ENCODE data around the gene ZNF423. TPM values are rescaled to one million over a fixed set of nuclear protein-coding genes. Genes with fewer than 3 reads are reported as not detected.

ZNF423 gene
- total RNA-seq, 1 donor from 2014 or later, result 0.21 TPM

DNA sequence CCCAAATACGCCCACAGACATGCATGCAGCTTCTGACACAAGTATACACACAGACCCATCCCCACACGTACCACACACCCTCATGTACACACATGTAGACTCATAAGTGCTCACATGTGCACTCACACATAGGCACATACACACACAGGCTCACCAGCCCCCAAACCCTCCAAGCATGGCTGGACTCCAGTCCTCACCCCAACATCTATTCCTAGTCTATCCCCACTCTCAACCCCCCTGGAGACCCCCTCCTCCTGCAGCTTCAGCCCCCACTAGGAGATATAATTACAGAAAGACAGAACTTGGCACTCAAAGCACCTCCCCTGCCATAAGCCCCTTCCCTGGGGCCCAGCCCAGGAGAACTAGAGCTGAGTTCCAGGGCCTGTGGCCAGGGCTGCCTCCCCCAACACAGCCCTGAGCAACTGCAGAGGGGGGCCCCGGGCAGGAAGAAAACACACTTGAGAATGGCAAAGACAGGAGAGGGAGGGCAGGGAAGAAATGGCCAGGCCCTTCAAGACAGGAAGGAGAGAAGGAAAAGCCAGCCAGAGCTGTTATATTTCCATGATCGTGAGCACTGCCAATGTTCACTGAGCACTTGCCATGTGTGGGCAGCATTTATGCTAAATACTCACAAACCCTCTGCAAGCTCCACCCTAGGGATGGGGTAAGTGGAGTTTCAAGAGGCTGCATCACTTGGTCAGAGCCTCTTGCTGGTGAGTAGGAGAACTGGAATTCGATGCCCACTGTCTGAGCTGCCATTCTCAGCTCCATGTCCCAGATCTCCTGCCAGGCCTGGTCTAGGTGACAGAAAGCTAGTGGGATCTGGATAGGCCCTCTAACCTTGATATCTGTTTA, 224.5 kb downstream of the ZNF423 start:
- DNase-seq (ENCODE audit: low read depth), result no peak

DNA sequence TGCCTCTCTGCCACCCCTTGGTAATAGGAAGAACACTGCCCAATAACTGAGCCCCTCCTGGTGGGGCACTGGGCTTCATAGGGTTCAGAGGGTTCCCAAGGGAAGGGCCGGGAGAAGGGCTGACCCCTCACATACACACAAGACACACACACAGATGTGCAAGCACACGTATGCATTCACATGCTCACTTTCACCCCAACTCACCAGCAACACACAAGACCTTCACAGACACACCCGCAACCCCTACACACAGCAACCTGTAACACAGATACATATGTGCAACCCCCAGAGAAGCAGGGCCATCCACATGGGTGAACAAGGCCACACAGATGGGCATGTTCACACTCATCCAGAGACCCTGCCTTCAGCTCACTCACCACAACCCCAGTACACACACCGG, 225.1 kb downstream of the ZNF423 start:
- no peak for DNase-seq (ENCODE audit: low read depth)

DNA sequence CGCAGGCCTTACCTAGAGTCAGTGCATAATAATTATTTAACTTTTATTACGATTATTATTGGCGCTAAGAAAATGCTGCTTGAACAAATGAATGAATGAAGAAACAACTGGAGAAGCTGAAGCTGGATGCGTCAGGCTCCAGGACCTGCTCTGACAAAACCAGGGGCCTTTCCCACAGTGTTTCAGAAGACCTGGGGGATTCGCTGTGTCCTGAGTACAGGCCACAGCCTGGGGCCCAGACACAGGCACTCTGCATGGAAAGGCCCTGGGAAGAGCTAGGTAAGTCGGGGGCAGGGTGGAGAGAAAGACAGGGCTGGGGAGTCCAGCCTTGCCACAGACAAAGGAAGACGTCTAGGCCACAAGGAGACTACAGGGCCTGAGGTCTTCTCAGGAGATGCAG, 226.1 kb downstream of the ZNF423 start:
- no peak for DNase-seq (ENCODE audit: low read depth)

DNA sequence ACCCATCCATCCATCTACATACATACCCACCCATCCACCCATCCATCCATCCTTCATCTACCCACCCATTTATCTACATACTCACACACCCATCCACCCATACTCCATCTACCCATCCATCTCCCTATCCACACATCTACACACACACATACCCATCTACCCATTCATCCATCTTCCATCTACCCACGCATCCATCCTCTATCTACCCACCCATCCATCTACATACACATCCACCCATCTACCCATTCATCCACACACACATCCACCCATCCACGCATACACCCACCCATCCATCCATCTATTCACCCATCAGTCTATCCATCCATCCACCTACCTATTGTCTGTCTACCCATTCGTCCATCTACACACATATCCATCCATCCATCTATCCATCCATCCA, 227.8 kb downstream of the ZNF423 start:
- no peak for DNase-seq (ENCODE audit: low read depth)

DNA sequence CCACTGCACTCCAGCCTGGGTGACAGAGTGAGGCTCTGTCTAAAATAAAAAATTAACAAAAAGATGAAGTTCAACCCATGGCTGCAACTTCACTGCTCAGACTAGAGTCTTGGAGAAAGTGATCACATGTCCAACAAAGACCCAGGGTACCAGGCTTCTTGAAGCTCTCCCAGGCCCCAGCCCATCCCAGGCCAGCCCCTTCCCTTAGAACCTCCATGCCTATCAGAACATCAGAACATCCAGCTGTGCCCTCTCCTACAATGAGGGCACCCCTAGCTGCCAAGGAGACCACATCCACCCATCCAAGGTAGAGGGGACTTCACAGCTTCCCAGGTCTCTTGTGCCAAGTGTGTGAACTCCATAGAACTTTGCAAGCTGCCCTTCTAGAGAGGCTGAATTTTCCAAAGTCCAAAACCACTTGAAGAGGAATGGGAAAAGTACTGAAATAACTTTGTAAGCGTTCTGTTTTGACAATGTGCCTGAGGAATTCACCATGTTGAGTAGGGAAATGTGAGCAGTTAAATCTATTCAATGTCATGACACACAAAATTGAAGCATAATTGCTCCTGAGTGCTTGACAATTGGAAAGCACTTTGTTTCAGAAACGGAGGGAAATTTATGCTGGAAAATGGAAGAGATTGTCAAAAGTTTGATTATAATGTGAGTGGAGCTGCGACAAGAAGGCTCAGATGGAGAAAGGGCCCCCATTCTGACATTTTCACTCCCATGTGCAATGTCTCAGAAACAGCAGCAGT, 230.4 kb downstream of the ZNF423 start:
- DNase-seq (ENCODE audit: low read depth), result no peak

DNA sequence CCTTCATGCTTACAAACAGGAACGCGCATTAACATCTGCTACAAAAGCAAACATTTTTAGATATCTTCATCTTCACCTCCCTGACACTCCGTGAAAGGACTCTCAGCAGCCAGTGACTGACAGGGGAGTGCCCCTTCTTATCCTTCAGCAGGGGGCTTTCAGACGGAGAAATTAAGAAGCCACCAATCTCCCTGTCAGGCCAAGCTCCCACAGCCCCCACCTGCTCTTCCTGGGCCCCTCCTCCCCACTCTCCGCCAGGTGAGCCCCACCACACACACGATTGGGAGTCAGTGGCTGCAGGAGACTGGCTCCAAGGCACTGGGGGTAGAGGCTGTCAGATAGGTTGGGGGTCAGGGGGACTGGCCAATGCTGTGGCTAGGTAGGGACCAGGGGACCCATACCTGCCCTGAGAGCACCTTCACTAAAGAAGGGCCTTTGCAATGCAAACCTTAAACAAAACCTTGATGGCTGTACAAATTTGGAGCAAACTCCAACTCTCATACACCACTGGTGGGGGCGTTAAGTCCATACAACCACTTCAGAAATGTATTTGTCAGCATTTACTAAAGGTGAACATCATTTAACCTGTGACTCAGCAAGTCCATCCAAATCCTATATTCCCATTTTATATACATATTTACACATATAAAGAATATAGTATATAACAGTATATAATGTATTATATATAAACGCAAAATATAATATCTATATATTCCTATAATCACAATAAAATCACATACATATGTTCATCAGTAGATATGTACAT, 232.2 kb downstream of the ZNF423 start:
- no peak for DNase-seq (ENCODE audit: low read depth)

DNA sequence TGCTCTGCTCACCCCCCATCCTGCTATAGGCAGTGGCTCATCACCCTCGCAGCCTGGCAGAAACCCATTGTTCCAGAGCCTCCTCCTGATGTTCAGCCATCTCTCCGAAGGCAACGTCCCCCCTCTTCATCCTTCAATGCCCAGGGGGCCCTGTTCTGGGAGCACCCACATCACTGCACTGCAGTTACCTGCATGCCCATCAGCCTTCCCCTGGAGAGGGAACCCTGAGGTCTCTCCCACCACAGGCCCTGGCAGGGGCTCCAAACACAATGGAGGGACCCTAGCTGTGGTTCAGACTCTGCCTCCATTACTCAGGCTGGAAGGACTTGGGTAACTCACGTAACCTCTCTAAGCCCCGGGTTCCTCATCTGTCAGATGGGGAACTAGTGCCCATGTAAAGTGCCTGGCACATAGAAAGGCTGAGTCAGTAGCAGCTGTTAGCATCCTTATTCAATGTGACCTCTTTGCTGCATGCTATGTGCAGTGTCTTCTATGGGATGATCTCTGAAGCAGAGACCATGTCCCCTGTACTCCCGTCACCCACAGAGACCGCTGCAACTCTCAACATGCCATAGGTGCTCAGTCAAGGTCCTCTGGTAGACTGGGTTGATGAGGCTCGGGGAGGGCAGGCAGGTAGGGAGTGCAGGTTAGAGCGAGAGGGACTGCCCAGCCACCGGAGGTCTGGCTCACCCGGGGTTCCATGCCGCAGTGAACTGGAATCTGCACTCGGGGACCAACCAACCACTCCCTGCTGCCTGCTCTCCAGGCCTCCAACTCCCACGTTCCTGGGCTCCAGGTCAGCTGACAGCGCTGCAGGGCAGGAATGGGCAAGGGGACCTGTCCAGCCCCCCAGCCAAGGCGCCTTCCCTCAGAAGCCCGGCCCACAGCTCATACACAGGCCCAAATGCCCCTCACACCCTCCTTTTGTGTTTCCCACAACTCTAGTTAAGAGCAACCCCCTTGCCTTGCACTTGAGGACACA, 233.2 kb downstream of the ZNF423 start:
- no peak for DNase-seq (ENCODE audit: low read depth)

DNA sequence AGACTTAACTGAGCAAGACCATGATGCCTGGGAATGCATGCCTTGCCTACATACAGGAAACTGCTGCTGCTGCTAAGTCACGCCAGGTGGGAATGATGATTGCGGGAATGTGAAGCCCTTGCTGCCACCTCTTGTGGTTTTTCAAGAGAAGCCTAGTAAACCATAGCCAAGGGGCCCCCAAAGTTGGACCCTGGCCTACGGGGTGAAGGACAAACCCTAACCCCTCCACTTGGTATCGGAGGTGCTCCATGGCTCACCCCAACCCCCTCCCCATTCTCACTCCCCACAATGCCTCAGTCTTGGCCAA, 233.9 kb downstream of the ZNF423 start:
- DNase-seq (ENCODE audit: low read depth), result no peak

DNA sequence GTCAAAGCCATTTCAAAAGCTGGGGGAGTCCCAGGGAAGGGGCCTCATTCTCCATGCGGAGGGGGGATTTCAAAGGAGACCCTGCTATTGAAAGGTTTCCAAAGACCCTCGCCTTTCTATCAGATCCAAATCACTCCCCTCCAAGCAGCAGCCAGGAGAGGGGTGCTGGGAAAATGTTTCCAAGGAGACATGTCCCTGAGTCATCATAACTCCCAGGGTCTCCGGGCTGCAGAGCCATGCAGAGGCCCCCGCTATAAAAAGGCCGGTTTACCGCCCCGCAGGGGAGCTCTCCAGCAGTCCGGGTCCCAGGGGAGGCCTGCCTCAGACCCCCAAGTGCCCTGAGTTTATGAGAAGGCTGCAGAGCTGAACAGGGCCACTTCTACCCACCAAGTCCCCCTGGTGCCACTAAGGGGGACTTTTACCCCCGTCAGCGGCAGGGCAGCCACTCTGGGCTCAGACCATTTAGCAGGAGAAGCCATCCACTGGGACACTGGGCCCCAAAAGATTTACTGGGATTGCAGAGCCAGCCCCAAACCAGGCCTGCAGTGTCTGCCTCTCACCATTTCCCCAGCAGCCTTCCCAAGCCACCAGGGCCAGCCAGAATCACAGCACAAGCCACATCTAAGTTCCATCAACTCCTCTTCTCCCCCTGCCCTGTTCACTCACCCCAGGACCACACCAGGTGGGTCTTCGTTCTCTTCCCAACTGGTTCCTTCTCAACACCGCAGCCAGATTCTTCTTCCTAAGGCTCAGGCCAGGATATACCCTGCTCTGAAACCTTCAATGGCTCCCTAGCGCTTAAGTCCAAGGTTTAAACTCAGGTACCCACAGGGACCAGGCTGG, 234.4 kb downstream of the ZNF423 start:
- no peak for DNase-seq (ENCODE audit: low read depth)

DNA sequence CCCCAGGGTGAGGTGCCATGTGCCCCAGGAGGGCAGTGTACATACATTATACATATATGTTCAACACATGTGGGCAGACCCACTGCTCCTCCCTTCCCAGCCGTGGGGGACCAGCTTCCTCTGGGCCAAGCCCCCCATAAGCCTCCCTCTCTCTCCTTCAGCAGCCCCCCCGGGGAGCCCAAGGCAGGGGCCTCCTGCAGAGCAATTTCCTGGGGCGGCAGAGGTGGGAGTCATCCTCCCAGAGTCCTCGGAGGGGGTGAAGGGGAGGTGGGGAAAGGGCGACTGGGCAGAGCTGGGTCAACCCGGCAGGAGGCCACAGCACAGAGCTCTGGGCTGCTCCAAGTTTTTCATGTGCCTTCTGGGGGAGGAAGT, 235.1 kb downstream of the ZNF423 start:
- no peak for DNase-seq (ENCODE audit: low read depth)

DNA sequence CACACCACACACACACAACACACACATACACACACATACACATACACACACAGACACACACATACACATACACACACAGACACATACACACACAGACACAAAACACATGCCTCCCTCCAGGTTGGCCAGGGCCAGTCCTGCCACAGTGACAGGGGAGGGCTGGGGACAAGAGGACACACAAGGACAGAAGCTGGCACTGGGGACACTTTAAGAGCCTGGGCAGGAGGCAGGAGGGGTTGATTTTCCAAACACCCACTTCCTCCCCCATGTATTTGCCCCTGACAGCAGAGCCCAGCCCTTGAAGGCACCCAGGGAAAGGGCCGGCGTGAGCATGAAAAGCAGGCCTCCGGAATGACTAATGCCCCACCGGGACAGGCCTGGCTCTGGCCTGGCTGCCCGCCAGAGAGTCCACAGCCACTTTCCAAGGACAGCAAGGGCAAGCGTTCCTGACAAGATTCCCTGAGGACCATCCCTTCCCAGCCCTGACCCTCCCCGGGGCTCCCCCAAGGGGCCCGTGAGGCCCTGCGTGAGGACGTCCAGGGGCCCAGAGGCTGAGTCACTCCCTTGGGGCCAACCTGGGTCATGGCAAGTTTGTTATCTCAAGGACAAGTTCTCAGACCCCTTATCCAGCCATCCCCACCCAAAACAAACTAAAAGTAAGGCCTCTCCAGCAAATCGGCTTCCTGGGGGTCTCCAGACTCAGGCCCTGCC, 235.6 kb downstream of the ZNF423 start:
- peak; percentile 52 for DNase-seq (ENCODE audit: low read depth)

DNA sequence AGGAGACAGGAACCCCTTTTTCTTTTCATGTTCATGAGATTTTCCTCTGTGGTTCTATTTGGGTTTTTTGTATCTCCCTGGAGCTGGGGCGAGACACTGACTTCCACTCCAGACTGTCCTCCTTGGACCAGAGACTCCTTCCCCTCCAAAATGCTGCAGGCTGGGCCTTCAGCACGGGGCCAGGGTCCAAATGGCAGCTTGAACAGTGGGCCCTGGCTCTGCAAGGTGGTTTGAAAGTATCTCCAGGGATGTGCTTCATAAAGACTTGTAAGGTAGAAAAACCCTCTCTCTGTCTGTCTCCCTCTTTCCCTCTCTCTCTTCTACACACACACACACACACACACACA, 236.1 kb downstream of the ZNF423 start:
- DNase-seq (ENCODE audit: low read depth), result no peak

DNA sequence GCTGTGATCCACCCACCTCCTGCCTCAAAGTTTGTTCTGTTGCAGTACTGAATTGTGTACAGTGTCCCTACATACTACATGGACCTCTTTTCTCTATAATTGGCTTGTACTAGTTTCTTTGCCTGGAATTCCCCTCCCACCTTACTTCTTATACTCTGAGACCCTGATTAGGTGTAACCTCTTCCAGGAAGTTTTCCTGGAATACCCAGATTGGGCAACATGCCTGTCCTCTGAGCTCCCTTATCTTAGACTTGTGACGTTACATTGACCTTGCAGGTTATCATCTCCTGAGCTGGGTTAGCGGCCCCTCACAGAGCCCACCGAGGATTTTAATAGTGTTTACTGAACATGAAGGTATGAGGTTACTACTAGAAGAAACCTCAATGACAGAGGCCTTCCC, 237.0 kb downstream of the ZNF423 start:
- DNase-seq (ENCODE audit: low read depth), result no peak

DNA sequence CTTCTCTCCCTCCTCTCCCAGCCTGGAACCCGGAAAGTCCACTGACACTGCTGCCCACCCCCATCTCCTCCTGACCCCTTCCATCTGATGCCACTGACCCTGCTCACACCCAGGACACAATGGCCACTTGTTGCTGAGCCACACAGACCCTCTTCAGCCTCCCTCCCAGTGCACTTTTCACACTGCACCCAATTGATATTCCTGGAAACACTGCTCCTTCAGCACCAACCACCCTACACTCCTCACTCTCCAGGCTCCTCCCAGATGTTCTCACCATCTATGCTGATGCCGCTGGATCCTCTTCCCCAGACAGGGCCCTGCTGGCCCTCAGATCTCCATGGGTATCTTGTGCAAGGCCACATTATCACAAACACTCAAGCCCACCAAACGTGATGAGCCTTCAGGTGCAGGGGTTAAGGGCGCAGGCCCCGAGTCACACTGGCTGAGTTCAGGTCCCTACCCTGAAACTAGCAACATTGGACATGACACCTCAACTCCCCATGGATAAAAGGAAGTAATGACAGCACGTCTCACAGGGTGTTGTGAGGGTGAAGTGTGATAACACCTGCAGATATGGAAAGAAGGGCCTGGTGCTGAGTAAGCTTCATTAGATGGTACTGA, 238.1 kb downstream of the ZNF423 start:
- no peak for DNase-seq (ENCODE audit: low read depth)

DNA sequence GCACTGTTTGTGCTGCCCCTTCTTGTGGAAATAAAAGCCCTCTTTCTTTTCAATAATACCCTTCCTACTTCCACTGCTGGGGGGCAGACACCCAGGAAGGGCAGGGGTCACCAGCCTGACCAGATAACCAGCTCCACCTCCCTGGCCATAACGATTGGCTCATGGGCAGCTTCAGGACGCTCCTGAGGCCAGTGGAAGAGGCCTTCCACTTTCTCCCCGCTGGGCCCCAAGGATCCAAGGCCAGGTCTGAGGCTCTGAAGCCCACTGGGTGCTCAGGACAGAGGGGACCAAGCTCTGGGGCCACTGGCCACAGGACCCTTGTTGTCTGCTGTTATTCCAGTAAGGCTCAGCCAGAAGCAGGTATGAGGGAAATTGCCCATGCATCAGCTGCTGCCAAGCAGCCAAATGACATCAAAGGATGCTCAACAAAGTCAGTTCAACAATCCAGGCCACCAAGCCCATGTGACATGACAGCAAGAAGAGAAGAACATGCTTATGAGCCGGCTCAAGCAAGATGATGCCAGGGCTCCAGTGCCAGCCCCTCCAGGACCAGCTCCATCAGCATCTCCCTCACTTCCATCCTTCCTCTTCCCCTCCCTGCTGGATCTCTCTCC, 238.8 kb downstream of the ZNF423 start:
- DNase-seq (ENCODE audit: low read depth), result no peak

DNA sequence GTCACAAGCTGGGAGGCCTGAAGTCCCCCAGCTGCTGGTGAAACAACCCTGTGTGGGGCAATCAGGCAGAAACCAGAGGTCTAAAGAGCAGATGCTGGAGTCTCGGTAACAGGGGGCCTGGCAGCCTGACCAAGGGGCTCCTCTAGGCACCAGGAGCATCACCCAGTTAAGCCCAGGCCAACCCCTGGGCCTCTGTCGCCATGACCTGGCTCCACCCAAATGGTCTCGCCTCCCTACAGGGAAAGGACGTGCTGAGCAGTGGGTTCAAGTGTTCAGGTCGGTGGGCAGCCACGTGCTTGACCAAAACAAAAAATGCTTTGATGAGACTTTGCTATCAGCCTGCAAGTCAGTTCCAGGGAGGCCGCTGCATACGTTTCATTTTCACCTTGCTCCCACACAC, 240.3 kb downstream of the ZNF423 start:
- no peak for DNase-seq (ENCODE audit: low read depth)

DNA sequence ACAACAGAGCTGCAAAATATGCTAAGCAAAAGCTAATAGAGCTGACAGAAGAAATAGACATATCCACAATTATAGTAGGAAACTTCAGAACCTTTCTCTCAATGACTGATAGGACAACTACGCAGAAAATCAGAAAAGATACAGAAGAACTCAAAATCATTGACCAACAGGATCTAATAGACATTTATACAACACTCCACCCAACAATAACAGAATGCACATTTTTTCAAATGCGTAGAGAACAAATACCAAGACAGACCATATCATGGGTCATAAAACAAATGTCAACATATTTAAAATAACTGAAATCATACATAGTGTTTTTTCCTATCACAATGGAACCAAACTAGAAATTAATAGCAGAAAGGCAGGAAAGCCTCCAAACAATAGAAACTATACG, 244.9 kb downstream of the ZNF423 start:
- no peak for DNase-seq (ENCODE audit: low read depth)

DNA sequence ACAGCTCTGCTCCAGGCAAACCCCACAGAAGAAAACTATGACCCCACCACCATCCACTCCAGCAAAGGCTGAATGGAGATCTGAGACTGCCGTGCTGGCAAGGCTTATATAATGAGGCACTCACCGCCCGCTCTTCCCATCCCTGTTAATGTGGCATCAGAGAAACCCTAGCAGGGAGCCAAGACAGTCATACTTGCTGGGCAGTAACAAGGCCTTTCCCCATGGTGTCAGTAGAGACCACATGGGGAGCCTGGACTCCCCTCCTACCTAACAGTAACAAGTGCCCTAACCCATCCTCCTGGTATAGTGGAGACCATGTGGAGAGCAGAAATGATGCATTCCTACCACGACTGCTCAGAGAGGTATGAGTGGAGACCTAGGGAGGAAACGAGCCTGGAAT, 247.1 kb downstream of the ZNF423 start:
- DNase-seq (ENCODE audit: low read depth), result no peak

DNA sequence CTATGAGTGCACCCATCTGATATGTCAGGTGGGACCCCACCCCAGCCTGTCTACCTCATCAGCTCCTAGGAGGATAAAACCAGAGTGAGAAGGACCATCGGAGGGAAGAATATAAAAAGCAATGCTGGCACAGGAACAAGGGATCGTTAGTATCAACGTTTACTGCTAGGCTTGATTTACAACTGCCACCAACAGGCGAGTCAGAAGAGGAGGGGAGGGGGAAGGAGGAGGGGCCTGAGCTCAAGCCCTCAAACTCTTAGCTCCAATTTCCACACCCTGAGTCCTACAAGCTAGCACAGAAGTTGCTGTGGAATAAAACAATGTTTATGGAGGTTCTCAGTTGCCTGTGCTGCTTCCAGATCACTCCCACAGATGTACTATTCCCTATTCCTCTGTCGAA, 247.8 kb downstream of the ZNF423 start:
- no peak for DNase-seq (ENCODE audit: low read depth)

All from myocyte (in vitro differentiated cells).